CD4-positive, alpha-beta T cell treated with Interleukin-6 at 100 ng/mL for 8 hours (primary cell): ENCODE results near the gene TMEM259.

Experiments
- DNase-seq: peaks from one replicate; pipeline ENCODE4 v3.0.0-alpha.2; 2020; ENCODE audit warnings: mixed read lengths, low spot score

The TMEM259 gene

GRCh38 chr19:1055886-1056620, 35.1 kb upstream of the TMEM259 start:
- DNase-seq: no peak

GRCh38 chr19:1055028-1055425, 34.1 kb upstream of the TMEM259 start:
- DNase-seq: no peak

GRCh38 chr19:1054102-1055027, 33.4 kb upstream of the TMEM259 start:
- no peak for DNase-seq

GRCh38 chr19:1053176-1054101, 32.5 kb upstream of the TMEM259 start:
- no peak for DNase-seq

- DNase-seq: peak; percentile 39
Measured at GRCh38 chr19:1052349-1052975, 31.5 kb upstream of the TMEM259 start.

GRCh38 chr19:1051791-1052190, 30.9 kb upstream of the TMEM259 start:
- no peak for DNase-seq

- no peak for DNase-seq
Measured at GRCh38 chr19:1050989-1051788, 30.3 kb upstream of the TMEM259 start.

DNA sequence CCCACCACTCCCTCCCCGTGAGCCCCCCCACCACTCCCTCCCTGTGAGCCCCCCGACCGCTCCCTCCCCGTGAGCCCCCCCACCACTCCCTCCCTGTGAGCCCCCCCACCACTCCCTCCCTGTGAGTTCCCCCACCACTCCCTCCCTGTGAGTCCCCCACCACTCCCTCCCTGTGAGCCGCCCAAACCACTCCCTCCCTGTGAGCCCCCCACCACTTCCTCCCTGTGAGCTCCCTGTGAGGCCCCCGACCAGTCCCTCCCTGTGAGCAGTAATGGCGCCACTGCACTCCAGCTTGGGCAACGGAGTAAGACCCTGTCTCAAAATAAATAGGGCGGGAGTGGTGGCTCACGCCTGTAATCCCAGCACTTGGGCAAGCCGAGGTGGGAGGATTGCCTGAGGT, 28.9 kb upstream of the TMEM259 start:
- no peak for DNase-seq

DNA sequence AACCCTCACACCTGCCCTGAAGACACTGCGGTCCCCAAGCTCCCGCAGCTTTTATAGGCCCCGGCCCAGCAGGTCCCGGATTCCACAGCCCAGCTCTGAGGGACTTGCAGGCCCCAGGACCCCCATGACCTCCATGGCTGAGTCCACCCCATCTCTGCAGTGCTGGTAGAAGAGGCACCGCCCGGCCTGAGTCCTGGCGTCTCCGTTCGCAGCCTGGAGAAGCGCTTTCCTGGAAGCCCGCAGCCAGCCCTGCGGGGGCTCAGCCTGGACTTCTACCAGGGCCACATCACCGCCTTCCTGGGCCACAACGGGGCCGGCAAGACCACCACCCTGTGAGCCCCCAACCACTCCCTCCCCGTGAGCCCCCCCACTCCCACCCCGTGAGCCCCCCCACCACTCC, 28.2 kb upstream of the TMEM259 start:
- no peak for DNase-seq

DNA sequence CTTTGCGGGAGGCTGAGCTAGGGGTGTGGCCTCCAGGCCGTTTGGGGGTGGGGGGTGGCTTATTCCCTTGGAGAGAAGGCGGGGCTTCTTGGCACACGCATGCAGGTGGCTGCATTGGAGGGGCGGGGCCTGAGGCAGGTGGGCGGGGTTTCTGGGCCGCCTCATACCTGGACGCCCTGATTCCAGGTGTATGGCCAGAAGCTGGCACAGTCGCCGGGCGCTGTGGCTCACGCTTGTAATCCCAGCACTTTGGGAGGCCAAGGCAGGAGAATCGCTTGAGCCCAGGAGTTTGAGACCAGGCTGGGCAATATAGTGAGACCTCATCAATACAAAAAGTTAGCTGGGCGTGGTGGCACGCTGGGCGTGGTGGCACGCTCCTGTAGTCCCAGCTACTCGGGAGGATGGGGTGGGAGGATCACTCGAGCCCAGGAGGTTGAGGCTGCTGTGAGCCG, 26.8 kb upstream of the TMEM259 start:
- no peak for DNase-seq

DNA sequence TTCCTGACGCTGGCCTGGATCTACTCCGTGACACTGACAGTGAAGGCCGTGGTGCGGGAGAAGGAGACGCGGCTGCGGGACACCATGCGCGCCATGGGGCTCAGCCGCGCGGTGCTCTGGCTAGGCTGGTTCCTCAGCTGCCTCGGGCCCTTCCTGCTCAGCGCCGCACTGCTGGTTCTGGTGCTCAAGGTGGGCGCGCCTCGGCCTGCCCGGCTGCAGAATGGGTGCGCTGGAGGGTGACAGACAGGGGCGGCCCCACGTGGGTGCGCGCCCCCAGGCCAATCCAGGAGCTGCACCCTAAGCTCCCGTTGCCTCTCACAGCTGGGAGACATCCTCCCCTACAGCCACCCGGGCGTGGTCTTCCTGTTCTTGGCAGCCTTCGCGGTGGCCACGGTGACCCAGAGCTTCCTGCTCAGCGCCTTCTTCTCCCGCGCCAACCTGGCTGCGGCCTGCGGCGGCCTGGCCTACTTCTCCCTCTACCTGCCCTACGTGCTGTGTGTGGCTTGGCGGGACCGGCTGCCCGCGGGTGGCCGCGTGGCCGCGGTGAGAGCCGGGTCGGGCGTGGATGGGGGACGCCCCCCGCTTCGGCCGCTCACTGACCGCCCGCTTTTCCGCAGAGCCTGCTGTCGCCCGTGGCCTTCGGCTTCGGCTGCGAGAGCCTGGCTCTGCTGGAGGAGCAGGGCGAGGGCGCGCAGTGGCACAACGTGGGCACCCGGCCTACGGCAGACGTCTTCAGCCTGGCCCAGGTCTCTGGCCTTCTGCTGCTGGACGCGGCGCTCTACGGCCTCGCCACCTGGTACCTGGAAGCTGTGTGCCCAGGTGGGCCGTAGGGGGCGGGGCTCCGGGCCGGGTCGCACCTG, 26.1 kb upstream of the TMEM259 start:
- no peak for DNase-seq

GRCh38 chr19:1046117-1046626, 25.2 kb upstream of the TMEM259 start:
- no peak for DNase-seq

DNA sequence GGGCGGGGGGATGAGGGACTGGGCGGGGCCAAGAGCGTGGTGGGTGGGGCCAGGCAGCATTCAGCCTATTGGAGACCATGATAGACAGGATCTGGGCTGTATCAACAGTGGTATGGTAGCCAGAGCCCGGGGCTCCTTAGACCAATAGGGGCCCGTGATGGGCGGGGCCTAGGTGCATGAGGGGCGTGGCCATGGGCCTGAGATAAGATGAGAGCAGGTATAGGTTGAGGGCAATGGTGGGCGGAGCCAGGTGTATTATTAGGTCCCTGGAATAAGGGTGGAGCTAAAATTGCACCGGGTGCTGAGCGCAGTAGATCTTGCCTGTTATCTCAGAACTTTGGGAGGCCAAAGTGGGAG, 24.3 kb upstream of the TMEM259 start:
- no peak for DNase-seq

GRCh38 chr19:1042689-1043511, 22.0 kb upstream of the TMEM259 start:
- no peak for DNase-seq

GRCh38 chr19:1041835-1042685, 21.1 kb upstream of the TMEM259 start:
- no peak for DNase-seq

GRCh38 chr19:1041272-1041834, 20.4 kb upstream of the TMEM259 start:
- no peak for DNase-seq

DNA sequence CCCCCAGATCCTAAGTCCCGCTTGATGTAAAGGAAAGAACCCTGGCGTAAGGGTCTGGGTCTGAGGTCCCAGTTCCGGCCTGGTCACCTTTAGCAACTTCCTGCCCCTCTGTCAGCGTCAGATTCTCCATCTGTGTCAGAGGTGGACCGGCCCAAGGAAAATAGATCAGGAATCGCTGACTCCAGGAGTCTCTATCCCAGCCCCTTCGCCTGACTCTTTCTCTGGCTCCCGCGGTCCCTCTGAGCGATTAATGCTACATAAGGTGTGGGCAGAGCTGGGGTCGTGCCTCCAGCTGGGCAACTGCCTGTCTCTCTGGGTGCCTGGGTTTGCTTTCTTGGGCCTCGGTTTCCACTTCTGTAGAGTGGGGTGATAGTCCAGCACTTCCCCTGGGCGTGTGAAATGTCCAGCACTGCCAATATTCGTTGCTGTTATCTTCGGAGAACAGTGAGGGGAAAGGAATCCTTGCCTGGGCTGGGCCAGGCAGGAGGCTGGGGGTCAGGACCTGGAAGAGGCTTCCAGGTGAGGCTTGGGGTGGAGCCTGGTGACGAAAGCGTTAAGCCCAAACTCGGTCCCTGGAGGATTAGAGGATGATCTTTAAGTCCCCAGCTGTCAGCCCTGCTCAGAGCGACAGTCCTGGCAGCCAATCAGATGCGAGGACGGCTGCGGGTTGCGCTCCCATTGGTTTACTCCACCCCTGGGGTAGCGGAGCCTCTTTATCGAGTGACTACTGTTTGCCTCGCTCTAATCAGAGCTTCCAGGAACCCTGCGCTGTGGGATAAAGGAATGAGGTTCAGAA, 19.8 kb upstream of the TMEM259 start:
- peak; percentile 94 for DNase-seq
